Upper lobe of left lung (tissue), 4 donors: Measurements from ENCODE around the gene PARD3B.

Experiments
- POLR2A ChIP-seq, 4 donors: fragments of 450-650 bp; IDR thresholded peaks; one replicate each; pipeline ENCODE4 v1.5.1; 2016 to 2017; ENCODE audit warnings: antibody characterized with exemption in 4 of 4, mild to moderate bottlenecking in 2 of 4
- POLR2AphosphoS5 ChIP-seq, 2 donors: sonication (generic); formaldehyde crosslinking; IDR thresholded peaks; one replicate each; pipeline ENCODE4 v1.5.1; 2017; ENCODE audit warnings: antibody characterized with exemption in 2 of 2
- TF ChIP-seq, protein P1 (sequence below), 6 experiments: fragments of 450-650 bp in 4 of 6; fragments of 200-600 bp in 2 of 6; sonication (generic) in 2 of 6; IDR thresholded peaks; one replicate each; pipeline ENCODE4 v1.5.1; 2016 to 2019; ENCODE audit warnings: antibody characterized with exemption in 6 of 6

DNA sequence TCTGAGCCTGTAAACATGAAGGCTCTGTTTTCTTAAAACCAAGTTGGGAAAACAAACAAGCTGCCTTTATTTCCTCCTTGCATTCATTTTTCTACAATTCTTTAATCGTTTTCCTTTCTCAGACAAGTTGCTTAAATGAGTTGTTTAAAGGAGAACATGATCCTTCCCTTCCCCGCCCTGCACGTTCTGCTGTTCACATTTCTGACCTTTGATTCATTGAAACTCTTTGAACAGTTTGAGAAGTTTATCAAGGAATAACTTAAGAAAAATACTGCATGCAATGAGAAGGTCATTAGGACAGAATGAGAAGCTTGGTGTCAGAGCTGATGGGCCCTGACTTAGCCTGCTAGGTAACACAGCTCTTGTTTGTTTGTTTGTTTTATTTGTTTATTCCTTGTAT is 181.6 kb downstream of the PARD3B start:
- no peak for TF ChIP-seq POLR2A (IDR thresholded peaks at IDR 0.05)
- TF ChIP-seq, protein P1, sequence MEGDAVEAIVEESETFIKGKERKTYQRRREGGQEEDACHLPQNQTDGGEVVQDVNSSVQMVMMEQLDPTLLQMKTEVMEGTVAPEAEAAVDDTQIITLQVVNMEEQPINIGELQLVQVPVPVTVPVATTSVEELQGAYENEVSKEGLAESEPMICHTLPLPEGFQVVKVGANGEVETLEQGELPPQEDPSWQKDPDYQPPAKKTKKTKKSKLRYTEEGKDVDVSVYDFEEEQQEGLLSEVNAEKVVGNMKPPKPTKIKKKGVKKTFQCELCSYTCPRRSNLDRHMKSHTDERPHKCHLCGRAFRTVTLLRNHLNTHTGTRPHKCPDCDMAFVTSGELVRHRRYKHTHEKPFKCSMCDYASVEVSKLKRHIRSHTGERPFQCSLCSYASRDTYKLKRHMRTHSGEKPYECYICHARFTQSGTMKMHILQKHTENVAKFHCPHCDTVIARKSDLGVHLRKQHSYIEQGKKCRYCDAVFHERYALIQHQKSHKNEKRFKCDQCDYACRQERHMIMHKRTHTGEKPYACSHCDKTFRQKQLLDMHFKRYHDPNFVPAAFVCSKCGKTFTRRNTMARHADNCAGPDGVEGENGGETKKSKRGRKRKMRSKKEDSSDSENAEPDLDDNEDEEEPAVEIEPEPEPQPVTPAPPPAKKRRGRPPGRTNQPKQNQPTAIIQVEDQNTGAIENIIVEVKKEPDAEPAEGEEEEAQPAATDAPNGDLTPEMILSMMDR (IDR thresholded peaks at IDR 0.05): no peak
- no peak for TF ChIP-seq POLR2AphosphoS5 (IDR thresholded peaks at IDR 0.05)
